Astrocyte (in vitro differentiated cells and primary cell): ENCODE measurements around the gene KRT77.

Experiments used
- EZH2 ChIP-seq: IDR thresholded peaks from 2 replicates; pipeline ENCODE4 v1.6.1; 2012; ENCODE audit warnings: mild to moderate bottlenecking, low read length, inconsistent platforms; ENCODE audit not compliant: insufficient read depth
- TF ChIP-seq, protein P1 (sequence below): IDR thresholded peaks from 2 replicates; pipeline ENCODE4 v1.5.1; 2011; ENCODE audit warnings: low read depth, mild to moderate bottlenecking, inconsistent platforms, low read length, moderate library complexity; ENCODE audit not compliant: insufficient read depth

DNA sequence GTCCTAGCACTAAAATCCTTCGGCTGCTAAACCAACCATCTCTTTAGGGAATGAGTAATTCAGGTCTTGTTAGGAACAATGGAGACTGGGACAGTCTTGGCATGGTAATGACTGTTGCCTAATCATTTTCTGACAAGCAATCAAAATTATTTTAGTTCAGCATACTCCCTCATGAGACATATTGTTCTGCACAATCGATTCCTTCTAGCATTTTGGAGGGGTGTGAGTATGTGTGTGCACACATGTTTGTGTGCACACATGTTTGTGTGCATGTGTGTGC is 21.0 kb downstream of the KRT77 start:
- no peak for TF ChIP-seq EZH2
- TF ChIP-seq, protein P1, sequence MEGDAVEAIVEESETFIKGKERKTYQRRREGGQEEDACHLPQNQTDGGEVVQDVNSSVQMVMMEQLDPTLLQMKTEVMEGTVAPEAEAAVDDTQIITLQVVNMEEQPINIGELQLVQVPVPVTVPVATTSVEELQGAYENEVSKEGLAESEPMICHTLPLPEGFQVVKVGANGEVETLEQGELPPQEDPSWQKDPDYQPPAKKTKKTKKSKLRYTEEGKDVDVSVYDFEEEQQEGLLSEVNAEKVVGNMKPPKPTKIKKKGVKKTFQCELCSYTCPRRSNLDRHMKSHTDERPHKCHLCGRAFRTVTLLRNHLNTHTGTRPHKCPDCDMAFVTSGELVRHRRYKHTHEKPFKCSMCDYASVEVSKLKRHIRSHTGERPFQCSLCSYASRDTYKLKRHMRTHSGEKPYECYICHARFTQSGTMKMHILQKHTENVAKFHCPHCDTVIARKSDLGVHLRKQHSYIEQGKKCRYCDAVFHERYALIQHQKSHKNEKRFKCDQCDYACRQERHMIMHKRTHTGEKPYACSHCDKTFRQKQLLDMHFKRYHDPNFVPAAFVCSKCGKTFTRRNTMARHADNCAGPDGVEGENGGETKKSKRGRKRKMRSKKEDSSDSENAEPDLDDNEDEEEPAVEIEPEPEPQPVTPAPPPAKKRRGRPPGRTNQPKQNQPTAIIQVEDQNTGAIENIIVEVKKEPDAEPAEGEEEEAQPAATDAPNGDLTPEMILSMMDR = no peak
